ENCODE data around the gene ETFDH. TPM values are rescaled to one million over a fixed set of nuclear protein-coding genes. Genes with fewer than 3 reads are reported as not detected.
"Not testable (repeated sequence)": the region's sequence is repeated elsewhere in the genome, so short reads cannot be mapped to it uniquely, and the experiment has no call there.

The ETFDH gene
- total RNA-seq, 1 donor from 2014 or later = 25.9 TPM

DNA sequence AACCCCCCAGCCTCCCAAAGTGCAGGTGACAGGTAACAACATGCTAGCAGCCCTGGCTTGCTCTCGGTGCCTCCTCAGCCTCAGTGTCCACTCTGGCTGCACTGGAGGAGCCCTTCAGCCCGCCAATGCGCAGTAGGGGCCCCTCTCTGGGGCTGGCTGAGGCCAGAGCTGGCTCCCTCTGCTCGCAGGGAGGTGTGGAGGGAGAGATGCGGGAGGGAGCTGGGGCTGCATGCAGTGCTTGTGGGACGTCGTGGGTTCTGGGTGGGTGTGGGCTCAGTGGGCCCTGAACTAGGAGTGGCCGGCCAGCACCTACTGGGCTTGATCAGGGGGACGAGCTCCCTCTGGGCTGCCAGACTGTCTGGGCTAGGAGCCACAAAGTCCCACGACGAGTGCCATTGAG lies 14.8 kb upstream of the ETFDH start:
- H3K4me3 Mint-ChIP-seq (ENCODE audit: unreplicated experiment) = no peak overlapping the region
- TF ChIP-seq, protein P1, sequence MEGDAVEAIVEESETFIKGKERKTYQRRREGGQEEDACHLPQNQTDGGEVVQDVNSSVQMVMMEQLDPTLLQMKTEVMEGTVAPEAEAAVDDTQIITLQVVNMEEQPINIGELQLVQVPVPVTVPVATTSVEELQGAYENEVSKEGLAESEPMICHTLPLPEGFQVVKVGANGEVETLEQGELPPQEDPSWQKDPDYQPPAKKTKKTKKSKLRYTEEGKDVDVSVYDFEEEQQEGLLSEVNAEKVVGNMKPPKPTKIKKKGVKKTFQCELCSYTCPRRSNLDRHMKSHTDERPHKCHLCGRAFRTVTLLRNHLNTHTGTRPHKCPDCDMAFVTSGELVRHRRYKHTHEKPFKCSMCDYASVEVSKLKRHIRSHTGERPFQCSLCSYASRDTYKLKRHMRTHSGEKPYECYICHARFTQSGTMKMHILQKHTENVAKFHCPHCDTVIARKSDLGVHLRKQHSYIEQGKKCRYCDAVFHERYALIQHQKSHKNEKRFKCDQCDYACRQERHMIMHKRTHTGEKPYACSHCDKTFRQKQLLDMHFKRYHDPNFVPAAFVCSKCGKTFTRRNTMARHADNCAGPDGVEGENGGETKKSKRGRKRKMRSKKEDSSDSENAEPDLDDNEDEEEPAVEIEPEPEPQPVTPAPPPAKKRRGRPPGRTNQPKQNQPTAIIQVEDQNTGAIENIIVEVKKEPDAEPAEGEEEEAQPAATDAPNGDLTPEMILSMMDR (IDR thresholded peaks at IDR 0.05) = no peak
- H3K9me3 Mint-ChIP-seq (ENCODE audit: unreplicated experiment) = no peaks in the 10 kb centered on the region
- DNase-seq (ENCODE audit: extremely low spot score, unreplicated experiment) = no peak
- H3K36me3 Mint-ChIP-seq (ENCODE audit: unreplicated experiment) = no peaks in the 10 kb centered on the region
- peaks cover 5% of the 10 kb centered on the region for H3K4me1 Mint-ChIP-seq (ENCODE audit: unreplicated experiment)
- peaks cover 5% of the 10 kb centered on the region for H3K27me3 Mint-ChIP-seq (ENCODE audit: unreplicated experiment)
- no peak overlapping the region for H3K27ac Mint-ChIP-seq (ENCODE audit: unreplicated experiment)

DNA sequence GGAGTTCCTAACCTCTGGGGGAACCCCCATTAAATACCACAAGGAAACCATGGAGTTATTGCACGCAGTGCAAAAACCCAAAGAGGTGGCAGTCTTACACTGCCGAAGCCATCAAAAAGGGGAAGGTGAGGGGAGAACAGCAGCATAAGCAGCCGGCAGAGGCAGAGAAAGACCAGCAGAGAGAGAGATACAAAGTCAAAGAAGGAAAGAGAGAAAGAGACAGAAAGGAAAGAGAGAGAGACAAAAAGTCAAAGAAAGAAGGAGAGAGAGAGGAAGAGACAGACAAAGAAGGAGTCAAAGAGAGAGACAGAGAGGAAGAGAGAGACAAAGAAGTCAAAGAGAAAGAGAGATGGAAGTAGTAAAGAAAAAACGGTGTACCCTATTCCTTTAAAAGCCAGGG lies 8.8 kb upstream of the ETFDH start:
- not testable (repeated sequence) for H3K4me1 Mint-ChIP-seq (ENCODE audit: unreplicated experiment); DNase-seq (ENCODE audit: extremely low spot score, unreplicated experiment); H3K27me3 Mint-ChIP-seq (ENCODE audit: unreplicated experiment); H3K36me3 Mint-ChIP-seq (ENCODE audit: unreplicated experiment); H3K4me3 Mint-ChIP-seq (ENCODE audit: unreplicated experiment); H3K9me3 Mint-ChIP-seq (ENCODE audit: unreplicated experiment); H3K27ac Mint-ChIP-seq (ENCODE audit: unreplicated experiment)

DNA sequence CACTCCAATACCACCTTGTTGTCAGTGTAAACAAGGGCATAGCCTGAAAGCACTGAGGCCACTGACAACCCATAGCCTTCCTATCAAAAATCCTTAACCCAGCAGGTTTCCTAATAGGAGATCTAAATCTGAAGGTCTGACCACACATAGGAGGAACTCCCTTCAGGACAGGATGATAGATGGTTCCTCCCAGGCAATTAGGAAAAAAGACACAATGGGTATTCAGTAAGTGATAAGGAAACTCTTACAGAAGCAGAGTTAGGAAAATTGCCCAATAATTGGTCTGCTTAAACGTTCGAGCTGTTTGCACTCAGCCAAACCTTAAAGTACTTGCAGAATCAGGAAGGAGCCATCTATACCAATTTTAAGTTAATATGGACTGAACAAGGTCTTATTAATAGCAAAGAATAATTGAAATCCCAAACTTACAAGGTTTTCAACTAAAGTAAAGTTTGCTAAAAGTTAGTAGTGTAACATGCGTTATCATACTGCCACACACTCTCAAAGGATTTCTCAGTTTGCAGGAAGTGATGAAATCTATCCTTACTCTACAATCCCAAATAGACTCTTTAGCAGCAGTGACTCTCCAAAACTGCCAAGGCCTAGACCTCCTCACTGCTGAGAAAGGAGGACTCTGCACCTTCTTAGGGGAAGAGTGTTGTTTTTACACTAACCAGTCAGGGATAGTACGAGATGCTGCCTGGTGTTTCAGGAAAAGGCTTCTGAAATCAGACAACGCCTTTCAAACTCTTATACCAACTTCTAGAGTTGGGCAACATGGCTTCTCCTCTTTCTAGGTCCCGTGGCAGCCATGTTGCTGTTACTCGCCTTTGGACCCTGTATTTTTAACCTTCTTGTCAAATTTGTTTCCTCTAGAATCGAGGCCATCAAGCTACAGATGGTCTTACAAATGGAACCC lies 8.1 kb upstream of the ETFDH start:
- not testable (repeated sequence) for H3K36me3 Mint-ChIP-seq (ENCODE audit: unreplicated experiment); H3K4me1 Mint-ChIP-seq (ENCODE audit: unreplicated experiment); H3K4me3 Mint-ChIP-seq (ENCODE audit: unreplicated experiment); H3K27ac Mint-ChIP-seq (ENCODE audit: unreplicated experiment); DNase-seq (ENCODE audit: extremely low spot score, unreplicated experiment); H3K9me3 Mint-ChIP-seq (ENCODE audit: unreplicated experiment); H3K27me3 Mint-ChIP-seq (ENCODE audit: unreplicated experiment)

DNA sequence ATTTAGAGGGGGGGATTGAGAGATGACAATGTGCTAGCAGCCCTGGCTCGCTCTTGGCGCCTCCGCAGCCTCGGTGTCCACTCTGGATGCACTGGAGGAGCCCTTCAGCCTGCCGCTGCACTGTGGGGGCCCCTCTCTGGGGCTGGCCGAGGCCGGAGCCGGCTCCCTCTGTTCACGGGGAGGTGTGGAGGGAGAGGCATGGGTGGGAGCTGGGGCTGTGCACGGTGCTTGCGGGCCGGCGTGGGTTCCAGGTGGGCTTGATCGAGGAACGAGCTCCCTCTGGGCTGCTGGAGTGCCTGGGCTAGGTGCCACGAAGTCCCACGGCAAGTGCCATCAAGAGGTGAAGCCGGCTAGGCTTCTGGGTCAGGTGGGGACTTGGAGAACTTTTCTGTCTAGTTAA lies 7.3 kb upstream of the ETFDH start:
- TF ChIP-seq, protein P1 (IDR thresholded peaks at IDR 0.05) = no peak

DNA sequence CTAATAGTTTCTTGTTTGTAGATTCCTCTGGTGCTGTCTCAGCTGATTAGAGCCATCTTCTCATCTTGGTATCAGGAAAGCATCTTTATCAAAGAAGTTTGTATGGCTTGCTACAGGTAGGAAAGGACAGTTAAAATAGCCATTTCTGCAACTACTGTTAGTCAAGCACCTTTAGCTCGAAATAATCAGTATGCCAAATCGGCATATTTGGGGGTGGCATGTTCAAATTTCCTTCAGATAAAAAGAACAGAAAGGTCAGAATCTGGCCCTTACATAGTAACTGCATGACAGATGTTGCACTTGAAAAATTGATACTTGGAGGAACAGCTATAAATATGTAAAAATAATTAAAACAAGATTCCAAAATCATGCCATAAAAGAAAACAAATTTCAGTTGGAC lies 5.2 kb upstream of the ETFDH start:
- TF ChIP-seq, protein P1 (IDR thresholded peaks at IDR 0.05) = no peak
- no peak overlapping the region for H3K4me3 Mint-ChIP-seq (ENCODE audit: unreplicated experiment)
- no peaks in the 10 kb centered on the region for H3K27me3 Mint-ChIP-seq (ENCODE audit: unreplicated experiment)
- peaks cover 12% of the 10 kb centered on the region for H3K4me1 Mint-ChIP-seq (ENCODE audit: unreplicated experiment)
- no peaks in the 10 kb centered on the region for H3K9me3 Mint-ChIP-seq (ENCODE audit: unreplicated experiment)
- no peak overlapping the region for H3K27ac Mint-ChIP-seq (ENCODE audit: unreplicated experiment)
- H3K36me3 Mint-ChIP-seq (ENCODE audit: unreplicated experiment) = peaks cover 7% of the 10 kb centered on the region
- no peak for DNase-seq (ENCODE audit: extremely low spot score, unreplicated experiment)

More for the DNA sequence above, 7.3 kb upstream of the ETFDH start:
- no peaks in the 10 kb centered on the region for H3K9me3 Mint-ChIP-seq (ENCODE audit: unreplicated experiment)
- peaks cover 3% of the 10 kb centered on the region for H3K4me1 Mint-ChIP-seq (ENCODE audit: unreplicated experiment)
- H3K36me3 Mint-ChIP-seq (ENCODE audit: unreplicated experiment) = peaks cover 7% of the 10 kb centered on the region
- no peak overlapping the region for H3K27ac Mint-ChIP-seq (ENCODE audit: unreplicated experiment)
- H3K4me3 Mint-ChIP-seq (ENCODE audit: unreplicated experiment) = no peak overlapping the region
- no peaks in the 10 kb centered on the region for H3K27me3 Mint-ChIP-seq (ENCODE audit: unreplicated experiment)
- DNase-seq (ENCODE audit: extremely low spot score, unreplicated experiment) = no peak

DNA sequence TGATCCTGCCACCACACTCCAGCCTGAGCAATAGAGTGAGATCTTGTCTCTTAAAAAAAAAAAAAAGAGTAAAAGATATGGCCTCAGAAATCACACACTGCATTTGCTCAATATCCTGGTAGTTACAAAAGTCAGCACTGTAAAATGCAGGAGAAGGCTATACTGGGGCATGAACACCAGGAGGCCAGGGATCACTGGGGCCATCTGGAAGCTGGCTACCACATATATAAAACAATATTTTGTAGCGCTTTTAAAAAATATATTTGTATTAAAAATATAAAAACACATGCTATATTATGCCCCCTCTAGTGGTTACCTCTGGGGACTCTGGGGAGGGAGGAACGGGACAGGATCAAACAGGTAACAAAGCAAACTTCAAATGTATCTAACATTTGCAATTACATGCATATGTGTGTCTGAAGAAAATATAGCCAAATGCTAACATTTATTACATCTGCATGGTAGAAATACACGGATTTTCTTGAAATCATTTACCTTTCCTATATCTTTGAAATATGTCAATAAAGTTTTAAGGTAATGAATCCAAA lies 4.4 kb upstream of the ETFDH start:
- Mint-ChIP-seq H3K36me3 (ENCODE audit: unreplicated experiment) (peaks cover 7% of the 10 kb centered on the region), H3K4me1 (ENCODE audit: unreplicated experiment) (peaks cover 17% of the 10 kb centered on the region), H3K9me3 (ENCODE audit: unreplicated experiment) (no peaks in the 10 kb centered on the region), H3K4me3 (ENCODE audit: unreplicated experiment) (no peak overlapping the region), H3K27ac (ENCODE audit: unreplicated experiment) (no peak overlapping the region), H3K27me3 (ENCODE audit: unreplicated experiment) (no peaks in the 10 kb centered on the region)
- TF ChIP-seq, protein P1 (IDR thresholded peaks at IDR 0.05) = peak; percentile 52
- DNase-seq (ENCODE audit: extremely low spot score, unreplicated experiment) = no peak
